IPS-15b (cell line): ENCODE data around the gene LSM7.
A peak's percentile ranks its signal among the peaks of the same experiment; 100 is the strongest.
"Not testable (repeated sequence)": the region's sequence is repeated elsewhere in the genome, so short reads cannot be mapped to it uniquely, and the experiment has no call there.

Source experiments
- H3K27me3 ChIP-seq: one replicate; pipeline ENCODE4 v1.6.1; 2013; ENCODE audit warnings: low read length; ENCODE audit not compliant: control insufficient read depth, insufficient read depth
- H3K36me3 ChIP-seq: one replicate; pipeline ENCODE4 v1.6.1; 2013; ENCODE audit warnings: low read length; ENCODE audit not compliant: control insufficient read depth, insufficient read depth
- H3K4me1 ChIP-seq: one replicate; pipeline ENCODE4 v1.6.1; 2013; ENCODE audit warnings: mild to moderate bottlenecking, low read length; ENCODE audit not compliant: control insufficient read depth, insufficient read depth
- H3K4me3 ChIP-seq: one replicate; pipeline ENCODE4 v1.5.1; 2013; ENCODE audit warnings: low read depth, low read length
- H3K9ac ChIP-seq: one replicate; pipeline ENCODE4 v1.6.1; 2013; ENCODE audit warnings: low read depth, mild to moderate bottlenecking, low read length
- H3K9me3 ChIP-seq: one replicate; pipeline ENCODE4 v1.6.1; 2013; ENCODE audit warnings: mild to moderate bottlenecking, low read length; ENCODE audit not compliant: control insufficient read depth, insufficient read depth

Gene LSM7

DNA sequence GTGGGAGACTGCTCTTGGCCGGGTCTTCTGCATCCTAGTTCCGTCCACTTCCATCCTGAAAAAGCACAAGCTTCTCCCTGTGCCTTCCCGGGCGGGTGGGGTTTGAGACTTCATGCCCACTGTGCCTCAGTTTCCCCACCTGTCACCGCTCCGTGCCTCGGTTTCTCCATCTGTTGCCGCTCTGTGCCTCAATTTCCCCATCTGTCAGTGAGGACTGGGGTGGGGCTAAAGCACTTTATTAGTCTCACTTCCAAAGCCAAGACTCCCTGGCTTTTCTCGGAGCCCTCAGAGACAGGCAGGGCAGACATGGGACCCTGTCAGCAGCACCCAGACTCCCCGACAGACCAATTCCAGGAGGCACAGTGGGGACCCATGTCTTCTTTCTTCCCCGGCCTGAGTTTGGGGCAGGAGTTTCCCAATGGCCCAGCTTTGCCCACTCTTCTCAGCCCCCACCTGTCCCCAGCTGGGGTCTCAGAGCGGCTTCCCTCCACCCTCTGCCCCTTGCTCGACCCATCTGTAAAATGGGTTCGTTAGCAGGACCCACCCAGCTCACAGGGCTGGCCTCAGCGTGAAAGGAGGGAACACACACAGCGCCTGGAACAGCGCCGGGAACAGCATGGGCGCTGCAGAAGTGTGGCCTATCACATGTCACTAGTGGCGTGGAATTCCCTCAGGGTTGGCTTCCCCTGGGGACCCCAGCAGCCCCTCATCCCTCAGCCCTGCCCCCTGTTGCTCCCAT is 41.8 kb downstream of the LSM7 start:
- H3K9ac ChIP-seq: no peak overlapping the region
- H3K36me3 ChIP-seq: no peaks in the 10 kb centered on the region
- H3K4me1 ChIP-seq: no peaks in the 10 kb centered on the region
- H3K27me3 ChIP-seq: peaks cover 48% of the 10 kb centered on the region
- no peaks in the 10 kb centered on the region for H3K9me3 ChIP-seq
- no peak overlapping the region for H3K4me3 ChIP-seq

DNA sequence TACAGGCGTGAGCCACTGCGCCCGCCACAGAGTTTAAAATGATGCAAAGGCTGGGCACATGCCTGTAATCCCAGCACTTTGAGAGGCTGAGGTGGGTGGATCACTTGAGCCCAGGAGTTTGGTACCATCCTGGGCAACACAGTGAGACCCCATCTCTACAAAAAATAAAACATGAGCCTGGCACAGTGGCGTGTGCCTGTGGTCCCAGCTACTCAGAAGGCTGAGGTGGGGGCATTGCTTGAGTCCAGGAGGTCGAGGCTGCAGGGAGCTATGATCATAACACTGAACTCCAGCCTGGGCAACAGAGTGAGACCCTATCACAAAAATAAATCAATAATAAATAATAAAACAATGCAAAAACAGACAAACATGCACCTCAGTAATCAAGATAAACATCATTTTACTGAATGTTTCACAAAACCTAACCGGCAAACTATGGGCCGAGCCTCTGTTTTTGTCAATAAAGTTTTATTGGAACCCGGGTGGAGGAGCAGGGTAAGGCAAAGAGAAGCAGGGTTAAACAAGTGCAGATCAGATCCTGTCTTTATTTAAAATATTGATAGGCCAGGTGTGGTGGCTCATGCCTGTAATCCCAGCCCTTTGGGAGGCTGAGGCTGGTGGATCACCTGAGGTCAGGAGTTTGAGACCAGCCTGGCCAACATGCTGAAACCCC is 44.4 kb downstream of the LSM7 start:
- Histone ChIP-seq H3K4me1 (no peaks in the 10 kb centered on the region), H3K4me3 (no peak overlapping the region), H3K9me3 (no peaks in the 10 kb centered on the region), H3K9ac (no peak overlapping the region), H3K36me3 (no peaks in the 10 kb centered on the region), H3K27me3 (peaks cover 24% of the 10 kb centered on the region)

DNA sequence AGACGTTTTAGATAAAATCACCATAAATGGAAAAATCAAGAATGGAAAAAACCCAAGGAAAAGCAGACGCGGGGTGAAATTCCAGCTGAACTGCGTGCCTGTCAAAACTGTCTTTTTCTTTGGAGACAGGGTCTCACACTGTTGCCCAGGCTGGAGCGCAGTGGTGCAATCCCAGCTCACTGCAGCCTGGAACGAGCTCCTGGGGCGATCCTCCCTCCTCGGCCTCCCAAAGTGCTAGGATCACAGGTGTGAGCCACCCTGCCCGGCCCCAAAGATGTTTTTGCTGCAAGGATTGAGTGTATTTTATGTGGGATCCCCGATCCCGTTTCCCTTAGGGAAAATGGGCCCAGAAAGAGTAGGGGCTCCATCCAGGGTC is 45.5 kb downstream of the LSM7 start:
- H3K4me3 ChIP-seq: peak overlapping the region; percentile 48
- H3K4me1 ChIP-seq: no peaks in the 10 kb centered on the region
- H3K27me3 ChIP-seq: peaks cover 15% of the 10 kb centered on the region

DNA sequence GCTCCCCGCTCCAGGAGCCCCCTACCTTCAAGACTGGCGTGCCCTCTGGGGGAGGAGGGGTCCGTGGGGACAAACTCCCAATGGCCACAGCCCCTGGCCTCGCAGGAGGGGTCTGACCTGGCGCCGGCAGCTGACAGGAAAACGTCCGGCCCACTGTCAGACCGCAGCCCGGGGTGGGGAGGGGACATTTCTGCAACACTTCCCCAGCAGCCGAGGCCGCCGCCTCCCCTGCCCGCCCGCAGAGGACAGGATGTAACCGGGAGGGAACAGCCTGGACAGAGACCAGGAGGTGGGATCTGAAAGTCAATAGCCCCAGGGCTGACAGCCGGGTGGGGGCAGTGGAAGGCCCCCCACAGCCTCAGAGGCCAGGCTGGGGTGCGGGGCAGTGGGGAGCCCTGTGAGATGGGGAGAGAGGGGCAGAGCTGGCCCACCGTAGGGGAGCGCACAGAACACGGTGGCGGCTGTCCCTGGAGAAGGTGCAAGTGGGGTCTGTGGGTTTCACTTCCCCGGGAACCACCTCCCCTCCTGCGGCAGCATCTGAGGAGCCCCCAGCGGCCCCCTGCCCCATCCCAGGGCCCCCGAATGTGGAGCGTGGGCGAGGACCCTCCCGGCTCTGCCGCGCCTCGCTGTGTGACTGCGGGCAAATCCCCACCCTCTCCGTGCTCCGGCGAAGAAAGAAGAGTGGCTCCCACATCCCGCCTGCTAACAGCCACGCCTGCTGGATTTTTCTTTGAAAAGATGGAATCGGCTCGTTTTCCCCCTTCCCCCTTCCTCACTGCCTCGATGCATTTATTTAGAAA is 46.1 kb downstream of the LSM7 start, which contains the start of gene PEAK3:
Gene PEAK3, minus strand, starts transcription at position 114 of the 800 bp plus-strand sequence. CDS start 1,244 bp downstream, outside the sequence.
- H3K4me1 ChIP-seq: no peaks in the 10 kb centered on the region

More for the DNA sequence above, 45.5 kb downstream of the LSM7 start:
- H3K9me3 ChIP-seq: no peaks in the 10 kb centered on the region
- H3K36me3 ChIP-seq: no peaks in the 10 kb centered on the region
- H3K9ac ChIP-seq: no peak overlapping the region

DNA sequence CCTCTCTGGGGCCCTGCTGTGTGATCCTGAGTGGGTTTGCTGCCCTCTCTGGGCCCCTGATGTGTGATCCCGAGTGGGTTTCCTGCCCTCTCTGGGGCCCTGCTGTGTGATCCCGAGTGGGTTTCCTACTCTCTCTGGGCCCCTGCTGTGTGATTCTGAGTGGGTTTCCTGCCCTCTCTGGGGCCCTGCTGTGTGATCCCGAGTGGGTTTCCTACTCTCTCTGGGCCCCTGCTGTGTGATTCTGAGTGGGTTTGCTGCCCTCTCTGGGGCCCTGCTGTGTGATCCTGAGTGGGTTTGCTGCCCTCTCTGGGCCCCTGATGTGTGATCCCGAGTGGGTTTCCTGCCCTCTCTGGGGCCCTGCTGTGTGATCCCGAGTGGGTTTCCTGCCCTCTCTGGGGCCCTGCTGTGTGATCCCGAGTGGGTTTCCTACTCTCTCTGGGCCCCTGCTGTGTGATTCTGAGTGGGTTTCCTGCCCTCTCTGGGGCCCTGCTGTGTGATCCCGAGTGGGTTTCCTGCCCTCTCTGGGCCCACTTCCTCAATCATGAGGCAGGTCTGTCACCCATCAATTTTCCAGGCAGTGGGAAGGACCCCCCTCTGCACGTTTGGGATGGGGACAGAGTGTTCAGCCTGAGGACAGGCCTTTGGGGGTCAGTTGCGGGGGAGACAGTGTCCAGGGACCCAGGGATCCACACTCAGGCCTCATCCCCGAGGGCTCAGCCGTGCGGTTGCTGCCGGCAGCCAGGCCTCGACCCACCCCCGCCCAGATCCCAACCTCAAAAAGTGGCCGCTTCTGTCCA is 46.9 kb downstream of the LSM7 start:
- not testable (repeated sequence) for H3K9me3 ChIP-seq, H3K36me3 ChIP-seq, H3K27me3 ChIP-seq, H3K9ac ChIP-seq, H3K4me1 ChIP-seq
- peak overlapping the region; percentile 48 for H3K4me3 ChIP-seq

More for the DNA sequence above, 46.1 kb downstream of the LSM7 start, which contains the start of gene PEAK3:
- no peaks in the 10 kb centered on the region for H3K9me3 ChIP-seq
- H3K36me3 ChIP-seq: no peaks in the 10 kb centered on the region
- peak within 1 kb of the TSS; percentile 48 for H3K4me3 ChIP-seq
- peaks cover 9% of the 10 kb centered on the region for H3K27me3 ChIP-seq
- H3K9ac ChIP-seq: no peak within 1 kb of the TSS

DNA sequence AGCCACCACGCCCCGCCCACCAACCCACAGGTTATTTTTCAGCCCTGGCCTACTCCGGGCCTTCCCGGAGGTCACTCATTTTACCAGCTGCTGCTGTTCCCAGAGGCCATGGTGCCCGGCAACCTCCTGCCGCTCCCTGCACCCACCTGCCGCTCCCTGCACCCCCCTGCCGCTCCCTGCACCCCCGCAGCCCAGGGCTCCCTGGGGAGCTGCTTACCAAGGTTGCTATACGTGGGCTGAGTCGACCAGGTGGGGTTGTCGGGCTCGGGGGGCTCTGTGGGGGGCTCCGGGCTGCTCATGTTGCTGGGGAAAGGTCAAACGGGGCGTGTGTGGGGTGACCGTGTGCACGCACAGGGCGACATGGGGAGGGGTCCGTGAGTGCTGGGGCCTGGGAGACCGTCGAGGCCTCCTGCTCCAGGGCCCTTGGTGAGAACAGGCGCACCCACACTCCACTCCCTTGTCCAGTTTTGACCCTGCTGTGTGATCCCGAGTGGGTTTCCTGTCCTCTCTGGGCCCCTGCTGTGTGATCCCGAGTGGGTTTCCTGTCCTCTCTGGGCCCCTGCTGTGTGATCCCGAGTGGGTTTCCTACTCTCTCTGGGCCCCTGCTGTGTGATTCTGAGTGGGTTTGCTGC is 47.6 kb downstream of the LSM7 start:
- Histone ChIP-seq H3K4me1 (no peaks in the 10 kb centered on the region), H3K9me3 (no peaks in the 10 kb centered on the region), H3K36me3 (no peaks in the 10 kb centered on the region), H3K4me3 (no peak overlapping the region), H3K9ac (no peak overlapping the region), H3K27me3 (peaks cover 8% of the 10 kb centered on the region)

GRCh38 chr19:2278459-2279158 is 49.8 kb downstream of the LSM7 start:
- Histone ChIP-seq H3K27me3 (peaks cover 8% of the 10 kb centered on the region), H3K9ac (no peak overlapping the region), H3K36me3 (no peaks in the 10 kb centered on the region), H3K4me3 (no peak overlapping the region), H3K4me1 (no peaks in the 10 kb centered on the region), H3K9me3 (no peaks in the 10 kb centered on the region)

- H3K9me3 ChIP-seq: no peaks in the 10 kb centered on the region
- no peak overlapping the region for H3K9ac ChIP-seq
- H3K4me3 ChIP-seq: no peak overlapping the region
- H3K27me3 ChIP-seq: no peaks in the 10 kb centered on the region
- H3K36me3 ChIP-seq: peaks cover 6% of the 10 kb centered on the region
- no peaks in the 10 kb centered on the region for H3K4me1 ChIP-seq
Measured at GRCh38 chr19:2277138-2277537, 51.2 kb downstream of the LSM7 start.

DNA sequence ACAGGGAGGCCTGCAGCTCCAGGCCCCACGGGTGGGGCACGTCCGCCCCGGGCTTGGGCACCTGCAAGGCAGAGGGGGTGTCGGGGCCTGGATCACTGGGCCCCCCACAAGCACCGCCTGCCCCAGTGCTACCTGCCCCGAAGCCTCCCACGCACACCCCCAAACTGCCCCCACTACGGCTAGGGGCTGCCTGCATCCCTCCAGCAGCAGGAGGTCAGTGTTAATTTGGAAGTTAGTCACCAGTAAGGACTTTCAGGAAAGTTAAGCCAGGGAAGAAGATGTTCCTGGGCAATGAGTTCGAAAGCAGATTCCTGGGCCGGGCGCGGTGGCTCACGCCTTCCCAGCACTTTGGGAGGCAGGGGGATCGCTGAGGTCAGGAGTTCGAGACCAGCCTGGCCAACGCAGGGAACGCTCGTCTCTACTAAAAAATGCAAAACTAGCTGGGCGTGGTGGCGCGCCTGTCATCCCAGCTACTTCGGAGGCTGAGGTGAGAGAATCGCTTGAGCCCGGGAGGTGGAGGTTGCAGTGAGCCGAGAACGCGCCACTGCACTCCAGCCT is 51.9 kb downstream of the LSM7 start:
- no peaks in the 10 kb centered on the region for H3K27me3 ChIP-seq

GRCh38 chr19:2275588-2276428 is 52.6 kb downstream of the LSM7 start:
- H3K4me1 ChIP-seq: peaks cover 2% of the 10 kb centered on the region
- no peaks in the 10 kb centered on the region for H3K27me3 ChIP-seq
- H3K9ac ChIP-seq: no peak overlapping the region
- H3K4me3 ChIP-seq: no peak overlapping the region
- peaks cover 12% of the 10 kb centered on the region for H3K36me3 ChIP-seq
- H3K9me3 ChIP-seq: no peaks in the 10 kb centered on the region

More for the DNA sequence above, 51.9 kb downstream of the LSM7 start:
- Histone ChIP-seq H3K9ac (no peak overlapping the region), H3K9me3 (no peaks in the 10 kb centered on the region), H3K4me1 (peaks cover 2% of the 10 kb centered on the region), H3K36me3 (peaks cover 11% of the 10 kb centered on the region), H3K4me3 (no peak overlapping the region)
